Measurements from ENCODE around the gene SALL3.

SALL3 gene

GRCh38 chr18:78965917-78966792 is 13.5 kb upstream of the SALL3 start:
- DNase-seq (ENCODE audit: low read depth in 2 of 2), result no peak

DNA sequence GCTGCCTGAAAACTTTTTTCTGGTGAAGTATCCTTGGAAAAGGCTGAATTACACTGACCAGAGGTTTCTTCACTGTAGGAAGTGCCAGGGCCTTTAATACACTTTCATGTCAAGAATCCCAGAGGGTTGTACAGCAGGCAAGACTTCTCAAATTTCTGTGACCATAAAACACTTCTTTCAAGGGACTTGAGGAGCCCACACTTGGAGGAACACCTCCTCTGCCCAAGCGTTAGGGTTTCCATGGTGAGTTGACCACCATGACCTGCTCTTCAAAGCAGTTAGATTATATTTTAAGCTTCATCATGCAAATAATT is 12.9 kb upstream of the SALL3 start:
- no peak for DNase-seq (ENCODE audit: low read depth in 2 of 2)

DNA sequence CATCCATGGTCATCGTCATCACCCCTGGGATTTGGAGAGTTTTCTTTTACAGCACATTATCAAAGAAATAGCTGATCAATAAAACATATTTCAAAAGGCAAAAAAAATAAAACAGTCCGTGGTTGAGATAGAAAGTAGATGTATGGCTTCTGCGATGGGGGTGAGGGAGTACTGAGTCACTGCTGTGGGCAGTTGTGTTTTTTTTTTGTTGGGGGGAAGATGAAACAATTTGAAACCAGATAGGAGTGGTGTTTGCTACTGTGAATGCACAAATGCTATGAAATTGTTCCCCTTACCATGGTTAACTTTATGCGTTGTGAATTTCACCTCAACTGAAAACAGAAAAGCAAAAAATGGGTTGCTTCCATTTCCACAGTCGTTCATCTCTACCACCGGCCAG is 11.9 kb upstream of the SALL3 start:
- DNase-seq (ENCODE audit: low read depth in 2 of 2), result no peak

DNA sequence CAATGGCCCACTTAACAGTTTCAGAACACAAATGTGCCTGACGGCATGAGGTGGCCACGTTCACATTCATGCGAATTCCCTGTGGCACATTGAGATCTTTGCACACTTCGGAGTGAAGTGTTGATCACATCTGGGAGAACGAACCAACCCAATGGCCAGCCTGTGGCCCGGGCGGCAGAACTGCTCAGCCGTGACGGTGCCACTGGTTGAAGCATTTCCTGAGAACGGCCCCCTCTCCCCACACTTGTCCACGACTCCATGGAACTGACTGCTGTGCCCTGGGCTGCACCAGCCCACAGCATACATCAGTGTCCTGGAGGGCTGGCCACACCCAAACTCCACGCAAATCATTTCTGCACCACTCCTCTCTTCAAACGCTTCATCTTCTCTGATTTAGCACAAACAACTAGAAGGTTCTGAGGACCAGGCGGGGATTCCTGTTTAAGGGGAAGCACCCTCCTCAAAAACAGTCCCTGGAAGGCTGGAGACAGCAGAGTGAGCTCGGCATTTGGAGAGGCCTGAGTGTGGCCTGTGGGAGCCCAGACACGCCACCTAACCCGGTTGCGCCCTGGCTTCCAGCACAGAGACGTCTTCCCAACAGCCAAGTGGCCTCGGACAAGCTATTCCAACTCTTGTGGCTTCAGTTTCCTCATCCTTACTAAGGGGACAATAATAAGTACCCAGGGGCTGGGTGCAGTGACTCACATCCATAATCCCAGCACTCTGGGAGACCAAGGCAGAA is 9.9 kb upstream of the SALL3 start:
- no peak for DNase-seq (ENCODE audit: low read depth in 2 of 2)

- DNase-seq (ENCODE audit: low read depth in 2 of 2), result no peak
Observed at GRCh38 chr18:78970774-78971333, 8.8 kb upstream of the SALL3 start.

GRCh38 chr18:78971511-78972245 is 7.9 kb upstream of the SALL3 start:
- no peak for DNase-seq (ENCODE audit: low read depth in 2 of 2)

DNA sequence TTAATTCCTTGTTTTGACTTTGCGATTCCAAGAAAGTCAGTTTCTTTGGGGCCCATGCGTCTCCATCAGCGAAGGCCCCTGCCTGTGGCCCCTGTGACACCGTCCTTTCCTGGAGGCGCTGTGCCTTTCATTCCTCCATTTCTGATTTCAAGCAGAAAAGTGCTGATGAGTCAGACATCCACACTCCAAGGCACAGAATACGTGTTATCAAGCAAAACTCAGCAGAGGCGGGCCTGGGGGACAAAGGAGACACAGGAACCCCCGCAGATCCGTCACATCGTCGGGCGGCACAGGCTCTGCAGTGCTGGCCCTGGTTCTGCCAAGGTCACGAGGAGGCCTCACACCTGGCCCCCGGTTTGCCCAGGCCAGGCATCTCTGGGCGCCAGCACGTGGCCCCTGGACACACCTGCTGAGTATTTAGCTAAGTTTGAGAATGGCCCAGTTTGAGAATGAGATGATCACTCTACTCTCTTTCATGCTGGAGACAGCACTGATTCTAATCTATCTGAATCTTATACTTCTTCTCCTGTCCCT is 7.2 kb upstream of the SALL3 start:
- no peak for DNase-seq (ENCODE audit: low read depth in 2 of 2)

DNA sequence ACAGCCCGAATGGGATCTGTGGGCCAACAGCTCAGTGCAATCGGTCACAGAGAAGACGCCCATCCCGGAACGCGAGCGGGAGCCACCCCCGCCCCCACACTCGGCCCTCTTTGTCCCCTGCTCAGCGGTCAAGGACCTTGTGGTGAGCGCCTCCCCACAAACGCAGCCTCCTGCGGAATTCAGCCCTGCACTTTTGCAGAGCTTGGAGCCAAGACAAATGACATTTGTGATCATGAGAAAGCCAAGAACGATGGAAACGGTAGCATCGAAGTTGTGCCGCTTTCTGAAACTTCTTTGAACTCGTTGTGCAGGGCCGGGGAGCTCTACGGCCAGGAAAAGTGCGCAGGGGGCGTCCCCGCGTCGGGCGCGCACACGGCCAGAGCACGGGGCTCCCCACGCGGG is 6.7 kb upstream of the SALL3 start:
- no peak for DNase-seq (ENCODE audit: low read depth in 2 of 2)

- DNase-seq (ENCODE audit: low read depth in 2 of 2), result no peak
Observed at GRCh38 chr18:78973357-78974083, 6.1 kb upstream of the SALL3 start.

DNA sequence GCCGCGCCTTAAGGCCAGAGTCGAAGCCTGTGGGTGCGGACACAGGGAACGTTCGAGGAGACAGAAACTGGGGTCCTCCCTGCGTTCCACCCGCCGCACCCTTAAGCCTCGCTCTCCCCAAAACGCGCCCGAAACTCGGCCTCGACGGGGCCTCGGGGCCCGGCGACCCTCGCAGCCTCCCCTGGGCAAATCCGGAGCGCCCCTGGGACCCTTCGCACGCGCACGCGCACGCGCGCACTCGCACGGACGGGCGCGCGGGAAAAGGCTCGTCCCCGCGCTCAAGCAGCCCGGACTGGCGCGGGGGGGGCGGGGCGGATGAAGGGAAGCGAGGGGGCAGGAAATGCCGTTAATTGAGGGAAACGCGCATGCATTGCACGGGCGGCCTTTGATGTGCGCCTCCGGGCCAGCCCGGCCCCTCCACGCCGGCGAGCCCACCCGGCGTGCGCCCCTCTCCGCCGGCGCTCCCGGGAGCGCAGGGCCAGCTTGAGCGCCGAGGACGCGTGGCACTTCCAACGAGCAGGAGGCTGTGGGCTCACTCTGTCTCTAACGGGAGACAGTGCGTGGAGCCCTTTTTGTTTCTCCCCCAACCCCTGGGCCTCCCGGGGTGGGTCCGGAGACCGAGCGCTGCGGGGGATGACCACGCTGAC is 5.4 kb upstream of the SALL3 start:
- DNase-seq (ENCODE audit: low read depth in 2 of 2), result no peak

DNA sequence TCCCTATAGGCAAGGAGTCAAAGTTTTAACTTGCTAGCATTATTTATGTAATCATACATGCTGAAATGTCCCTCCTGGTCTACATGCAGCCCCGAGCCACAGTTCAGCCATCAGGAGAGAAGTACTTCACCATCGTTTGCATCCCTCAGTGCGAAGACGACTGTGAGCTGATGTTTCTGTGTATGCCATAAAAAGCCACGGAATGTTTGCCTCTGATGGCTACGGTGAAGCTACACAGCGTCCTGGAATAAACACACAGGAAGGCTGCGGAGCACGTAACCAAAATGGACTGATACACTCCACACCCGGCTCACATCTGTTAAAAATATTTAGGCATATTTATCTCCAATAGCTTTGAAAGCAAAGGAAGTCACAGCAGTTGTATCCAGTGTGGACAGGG is 4.3 kb upstream of the SALL3 start:
- DNase-seq (ENCODE audit: low read depth in 2 of 2), result no peak

DNA sequence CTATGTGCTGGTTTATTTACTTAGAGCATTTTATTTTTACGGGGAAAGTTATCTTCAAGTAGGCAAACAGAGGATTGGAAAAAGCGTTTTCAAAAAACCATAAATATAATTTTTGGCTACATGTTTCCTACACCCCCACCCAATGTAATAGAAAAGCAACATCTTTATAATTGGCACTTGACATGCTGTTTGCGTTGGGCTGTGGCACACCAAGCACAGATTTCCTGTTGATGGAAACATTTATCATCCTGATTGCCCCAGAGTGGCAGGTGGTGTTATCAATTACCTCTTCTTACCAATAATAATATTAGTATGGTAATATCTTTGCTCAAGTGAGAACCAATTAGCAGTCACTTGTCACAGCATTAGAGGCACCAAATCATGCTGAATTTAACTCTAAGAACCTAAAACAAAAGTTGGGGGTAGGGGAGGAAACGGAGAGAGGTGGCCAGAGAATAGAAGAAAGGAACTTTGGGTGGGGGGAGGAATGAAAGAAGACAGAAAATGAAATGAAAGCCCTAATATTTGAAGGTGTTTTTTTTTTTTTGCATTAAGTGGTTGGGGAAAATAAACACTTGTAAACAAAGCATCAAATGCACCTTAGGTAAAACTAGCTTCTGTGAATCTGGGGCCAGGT is 3.8 kb upstream of the SALL3 start:
- no peak for DNase-seq (ENCODE audit: low read depth in 2 of 2)

DNA sequence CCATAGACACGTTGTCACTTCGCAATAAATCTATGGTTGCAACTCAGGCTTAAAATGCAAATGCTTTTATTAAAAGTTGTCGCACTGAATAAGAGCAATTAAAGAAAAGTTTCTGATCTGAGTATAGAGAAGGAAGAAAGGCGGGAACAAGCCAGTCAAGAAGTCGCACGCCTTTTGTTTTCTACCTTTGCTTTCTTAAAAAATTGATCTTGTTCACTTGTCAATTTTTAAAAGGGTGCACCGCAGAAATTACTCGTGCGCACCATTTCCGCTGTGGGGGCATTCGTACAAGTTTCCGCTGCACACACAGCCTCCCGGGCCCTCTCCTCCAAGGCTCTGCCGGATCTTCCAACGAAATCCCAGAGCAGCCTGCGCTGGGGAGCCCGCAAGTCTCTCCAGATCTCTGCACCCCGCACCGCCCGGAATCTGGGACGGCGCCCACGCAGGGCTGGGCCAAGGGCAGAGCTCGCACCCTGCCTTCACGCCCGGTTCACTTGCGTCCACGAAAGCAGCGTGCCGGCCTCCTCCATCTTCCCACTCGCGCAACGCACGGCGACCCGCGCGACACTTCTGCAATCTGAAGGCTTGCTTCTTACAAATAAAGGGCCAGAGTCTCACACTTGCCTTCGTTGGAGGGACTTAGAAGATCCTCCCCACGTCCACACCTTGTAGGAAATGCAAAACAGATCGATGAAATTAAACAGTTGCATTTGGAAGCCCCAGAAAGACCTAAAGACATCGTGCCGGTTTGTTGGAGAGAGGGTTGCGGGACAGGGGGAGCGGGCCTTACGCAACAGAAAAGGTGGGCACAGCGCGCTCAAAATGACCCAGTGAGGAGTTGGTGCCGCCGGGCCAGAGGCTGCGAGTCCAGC is 2.6 kb upstream of the SALL3 start:
- no peak for DNase-seq (ENCODE audit: low read depth in 2 of 2)

DNA sequence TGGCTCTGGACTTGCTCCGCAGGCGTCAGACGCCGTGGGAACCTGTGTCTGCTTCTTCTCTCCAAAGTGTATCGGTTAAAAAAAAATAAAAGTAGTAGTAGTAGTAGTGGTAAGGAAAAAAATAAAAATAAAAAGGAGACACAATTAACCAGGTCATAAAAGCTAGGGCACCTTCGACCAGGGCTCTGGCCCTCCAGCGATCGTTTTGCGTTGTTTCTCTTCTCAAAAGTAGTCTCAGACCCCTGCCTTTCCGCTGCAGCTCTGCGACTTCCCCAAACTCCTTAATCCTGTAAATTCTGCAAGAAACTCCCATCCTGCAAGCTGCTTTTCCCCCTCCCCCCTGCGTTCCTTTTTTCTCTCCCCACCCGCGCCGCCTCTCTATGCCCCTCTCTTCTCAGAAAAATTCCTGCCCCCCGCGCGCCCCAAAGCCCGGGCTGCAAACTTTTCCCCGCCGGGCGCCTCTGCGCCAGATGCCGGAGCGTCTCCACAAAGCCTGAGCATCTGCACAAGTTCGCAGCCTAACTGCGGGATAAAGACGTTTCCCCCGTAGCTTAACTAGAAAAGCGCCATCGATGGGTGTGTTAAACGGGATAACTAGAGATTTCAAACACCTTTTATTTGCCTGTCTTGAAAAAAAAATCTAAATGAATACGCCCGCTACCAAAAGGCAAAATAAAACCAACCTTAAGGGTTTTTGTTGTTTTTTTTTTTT is 1.8 kb upstream of the SALL3 start:
- DNase-seq (ENCODE audit: low read depth in 2 of 2), result no peak

GRCh38 chr18:78978349-78979055 is 1.1 kb upstream of the SALL3 start:
- DNase-seq (ENCODE audit: low read depth in 2 of 2), result no peak

- DNase-seq (ENCODE audit: low read depth in 2 of 2), result no peak
Observed at GRCh38 chr18:78979056-78979729, 425 bp upstream of the SALL3 start.

GRCh38 chr18:78980279-78980771 is 707 bp downstream of the SALL3 start:
- DNase-seq (ENCODE audit: low read depth in 2 of 2), result no peak
